Neural progenitor cell (in vitro differentiated cells): ENCODE results near the gene FST.

Source experiments
- EZH2 ChIP-seq: fragments of 200-600 bp; sonication (generic); IDR thresholded peaks from 2 replicates; pipeline ENCODE4 v1.6.1; 2017; ENCODE audit warnings: antibody characterized with exemption, mild to moderate bottlenecking, moderate library complexity
- EZH2phosphoT487 ChIP-seq: fragments of 200-600 bp; sonication (generic); IDR thresholded peaks from 2 replicates; pipeline ENCODE4 v1.6.1; 2017; ENCODE audit warnings: antibody characterized with exemption
- TF ChIP-seq, protein P1 (sequence below): fragments of 200-600 bp; sonication (generic); IDR thresholded peaks from 2 replicates; pipeline ENCODE4 v1.5.1; 2017; ENCODE audit warnings: antibody characterized with exemption, mild to moderate bottlenecking

DNA sequence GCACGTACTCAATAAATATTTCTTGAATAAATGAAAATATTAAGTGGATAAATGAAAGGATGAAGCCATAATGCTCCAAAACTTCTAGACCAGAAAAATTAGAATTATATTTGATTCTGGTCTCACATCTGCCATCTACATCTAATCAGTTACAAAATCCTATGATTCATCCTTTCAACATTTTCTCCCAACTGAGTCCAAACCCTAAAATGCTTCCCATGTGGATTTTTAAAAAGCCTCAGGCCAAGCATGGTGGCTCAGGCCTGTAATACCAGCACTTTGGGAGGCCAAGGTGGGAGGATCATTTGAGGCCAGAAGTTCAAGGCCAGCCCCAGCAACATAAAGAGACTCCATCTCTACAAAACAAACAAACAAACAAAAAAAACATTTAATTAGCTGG, 31.6 kb upstream of the FST start:
- no peak for TF ChIP-seq EZH2phosphoT487
- TF ChIP-seq, protein P1, sequence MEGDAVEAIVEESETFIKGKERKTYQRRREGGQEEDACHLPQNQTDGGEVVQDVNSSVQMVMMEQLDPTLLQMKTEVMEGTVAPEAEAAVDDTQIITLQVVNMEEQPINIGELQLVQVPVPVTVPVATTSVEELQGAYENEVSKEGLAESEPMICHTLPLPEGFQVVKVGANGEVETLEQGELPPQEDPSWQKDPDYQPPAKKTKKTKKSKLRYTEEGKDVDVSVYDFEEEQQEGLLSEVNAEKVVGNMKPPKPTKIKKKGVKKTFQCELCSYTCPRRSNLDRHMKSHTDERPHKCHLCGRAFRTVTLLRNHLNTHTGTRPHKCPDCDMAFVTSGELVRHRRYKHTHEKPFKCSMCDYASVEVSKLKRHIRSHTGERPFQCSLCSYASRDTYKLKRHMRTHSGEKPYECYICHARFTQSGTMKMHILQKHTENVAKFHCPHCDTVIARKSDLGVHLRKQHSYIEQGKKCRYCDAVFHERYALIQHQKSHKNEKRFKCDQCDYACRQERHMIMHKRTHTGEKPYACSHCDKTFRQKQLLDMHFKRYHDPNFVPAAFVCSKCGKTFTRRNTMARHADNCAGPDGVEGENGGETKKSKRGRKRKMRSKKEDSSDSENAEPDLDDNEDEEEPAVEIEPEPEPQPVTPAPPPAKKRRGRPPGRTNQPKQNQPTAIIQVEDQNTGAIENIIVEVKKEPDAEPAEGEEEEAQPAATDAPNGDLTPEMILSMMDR, result no peak
- TF ChIP-seq EZH2, result no peak
